ENCODE results near the gene CLDN10.

DNA sequence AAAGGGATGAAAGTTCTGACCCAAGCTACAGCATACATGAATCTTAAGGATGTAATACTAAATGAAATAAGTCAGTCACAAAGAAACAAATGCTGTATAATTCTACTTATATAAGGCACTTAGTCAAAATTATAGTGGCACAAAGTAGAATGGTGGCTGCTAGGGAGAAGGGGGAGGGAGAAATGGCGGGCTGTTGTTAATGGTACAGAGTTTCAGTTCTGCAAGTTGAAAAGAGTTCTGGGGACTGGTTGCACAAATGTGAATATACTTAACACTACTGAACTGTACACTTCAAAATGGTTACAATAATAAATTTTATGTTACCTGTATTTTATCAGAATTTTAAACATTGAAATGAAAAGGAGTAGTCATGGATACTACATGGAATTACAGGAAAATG, 48.9 kb upstream of the CLDN10 start:
- TF ChIP-seq CTCF (IDR thresholded peaks at IDR 0.05): no peak
- no peak for TF ChIP-seq POLR2A (IDR thresholded peaks at IDR 0.05)

Measured in esophagus squamous epithelium (tissue), 4 donors.